ENCODE results near the gene RAPGEF4. TPM values are rescaled to one million over a fixed set of nuclear protein-coding genes. Genes with fewer than 3 reads are reported as not detected.

The RAPGEF4 gene
- total and polyA plus RNA-seq, 2 of the 8 experiments (the other 6 are each of a cell fraction or from before 2014, with no cell fraction given) = 1.2 to 2.6 TPM

- peaks cover 0 to 5% (median 0%) of the 10 kb centered on the region in 4 experiments; a peak in 1 of 7 replicates for H3K4me1 ChIP-seq (replicated peaks in 1 of 4; ENCODE audit: control insufficient read depth in 3 of 4, insufficient read depth in 4 of 4, low read length in 3 of 4)
- no peak overlapping the region for H3K27ac ChIP-seq (ENCODE audit: low read depth, low read length)
- H3K9me3 ChIP-seq (ENCODE audit: insufficient read depth in 2 of 2, low read depth in 1 of 2, low read length in 1 of 2) = no peaks in the 10 kb centered on the region
- no peak overlapping the region for H2BK120ac ChIP-seq (replicated peaks; ENCODE audit: low read depth, low read length)
- H3K56ac ChIP-seq (replicated peaks; ENCODE audit: insufficient read length, low read depth, low read length) = no peak overlapping the region
- H3K9ac ChIP-seq (replicated peaks in 1 of 4; ENCODE audit: extremely low read depth in 1 of 4, low read depth in 3 of 4, low read length in 3 of 4) = no peak overlapping the region
- no peak overlapping the region for H4K91ac ChIP-seq (replicated peaks; ENCODE audit: insufficient read length, low read length)
- TF ChIP-seq BRCA1 (IDR thresholded peaks at IDR 0.05; ENCODE audit: low read depth, low read length) = no peak
- TF ChIP-seq ZNF274 (IDR thresholded peaks at IDR 0.05; ENCODE audit: borderline replicate concordance, extremely low read depth, low read length) = no peak
- no peak for TF ChIP-seq TCF12 (IDR thresholded peaks at IDR 0.05; ENCODE audit: low read depth, low read length)
- TF ChIP-seq CHD1 (IDR thresholded peaks at IDR 0.05; ENCODE audit: low read depth, low read length) = no peak
- no peak for TF ChIP-seq GABPA (IDR thresholded peaks at IDR 0.05; ENCODE audit: borderline replicate concordance, insufficient read depth, low read length)
- no peak for TF ChIP-seq POLR2AphosphoS5 (IDR thresholded peaks at IDR 0.05; ENCODE audit: low read depth, low read length)
- no peak for TF ChIP-seq POLR2A (IDR thresholded peaks at IDR 0.05; ENCODE audit: control extremely low read depth in 1 of 2, low read depth in 2 of 2, low read length in 2 of 2)
- no peak for TF ChIP-seq NRF1 (IDR thresholded peaks at IDR 0.05; ENCODE audit: low read depth, low read length)
- no peak for TF ChIP-seq MAFK (IDR thresholded peaks at IDR 0.05; ENCODE audit: low read depth, low read length)
- TF ChIP-seq CHD2 (IDR thresholded peaks at IDR 0.05; ENCODE audit: low read length) = no peak
- no peak for TF ChIP-seq EGR1 (IDR thresholded peaks at IDR 0.05; ENCODE audit: borderline replicate concordance, low read depth, low read length)
- TF ChIP-seq RBBP5 (IDR thresholded peaks at IDR 0.05; ENCODE audit: borderline replicate concordance, low read depth, low read length) = no peak
- no peak overlapping the region for H3K4me3 ChIP-seq (ENCODE audit: extremely low read depth in 1 of 4, insufficient read depth in 2 of 4, low read depth in 3 of 4, low read length in 4 of 4)
- H3K27me3 ChIP-seq (replicated peaks in 1 of 4; ENCODE audit: control insufficient read depth in 3 of 4, extremely low read depth in 1 of 4, insufficient read depth in 3 of 4, low read length in 3 of 4) = no peaks in the 10 kb centered on the region
- no peak overlapping the region for H2BK12ac ChIP-seq (ENCODE audit: low read depth, low read length)
- no peak overlapping the region for H3K4me2 ChIP-seq (ENCODE audit: insufficient read depth in 1 of 2, low read depth in 2 of 2, low read length in 2 of 2)
- DNase-seq (ENCODE audit: low read depth in 1 of 2, low spot score in 2 of 2) = no peak
- no peak overlapping the region for H4K8ac ChIP-seq (ENCODE audit: extremely low read depth, insufficient read depth, low read length)
- H3K36me3 ChIP-seq (ENCODE audit: control insufficient read depth in 2 of 4, insufficient read depth in 4 of 4, low read length in 3 of 4) = no peaks in the 10 kb centered on the region
- H3K18ac ChIP-seq (ENCODE audit: extremely low read depth, low read length) = no peak overlapping the region
- no peak overlapping the region for H3K23ac ChIP-seq (ENCODE audit: insufficient read length)
- H2AFZ ChIP-seq (ENCODE audit: low read length) = no peak overlapping the region
- ChIA-PET POLR2A (ENCODE audit: partially characterized antibody) (no interaction called here), CTCF (ENCODE audit: partially characterized antibody) (interaction anchor here (0.7 to 4.1 kb wide), 5 partner anchors 9 to 192 kb away, joined by 3 to 30 read pairs (median 3); no protein-coding TSS in a partner anchor)
- 92% methylated on average over 6 of the region's 6 CpGs; no CpG with 5 or more reads in 1 of the 2 experiments for WGBS, 2 experiments (ENCODE audit: extremely low coverage in 1 of 2, insufficient coverage in 1 of 2, insufficient read length in 1 of 2, insufficient replicate concordance in 2 of 2, low coverage in 1 of 2, low lambda C conversion rate in 2 of 2, missing lambda C conversion rate in 1 of 2)
- no peak overlapping the region for H3K14ac ChIP-seq (ENCODE audit: insufficient read length)
- H3K79me2 ChIP-seq (ENCODE audit: control insufficient read depth in 1 of 2, insufficient read depth in 2 of 2, low read length in 2 of 2) = no peaks in the 10 kb centered on the region
- no peaks in the 10 kb centered on the region for H4K20me1 ChIP-seq (replicated peaks in 1 of 2; ENCODE audit: control insufficient read depth in 1 of 2, insufficient read depth in 2 of 2, low read length in 2 of 2)
- no peak overlapping the region for H2BK5ac ChIP-seq (ENCODE audit: low read depth, low read length)
- H3K4ac ChIP-seq (replicated peaks; ENCODE audit: insufficient read length, low read depth, low read length) = no peak overlapping the region
- no peak overlapping the region for H2BK20ac ChIP-seq (ENCODE audit: low read length)
- H2BK15ac ChIP-seq (ENCODE audit: low read length) = no peak overlapping the region
- FAIRE-seq = no peak
- H4K5ac ChIP-seq (ENCODE audit: insufficient read length, low read depth, low read length) = no peak overlapping the region
- no peak overlapping the region for H2AK5ac ChIP-seq (ENCODE audit: low read depth, low read length)
- no peaks in the 10 kb centered on the region for H3K79me1 ChIP-seq (ENCODE audit: low read depth, low read length)
- H3K23me2 ChIP-seq (ENCODE audit: low read depth, low read length) = no peaks in the 10 kb centered on the region
Observed at GRCh38 chr2:173017646-173018420, 282.2 kb downstream of the RAPGEF4 start.

All from H1 (cell line).